ENCODE results near the gene RAB3C.

- TF ChIP-seq CTCF (IDR thresholded peaks at IDR 0.05; ENCODE audit: low read depth, low read length), result no peak
- no peak for TF ChIP-seq EZH2phosphoT487 (IDR thresholded peaks at IDR 0.05; ENCODE audit: low read depth)
These were observed 268.3 kb downstream of the RAB3C start for GRCh38 chr5:58851153-58851552.
